ACHN (cell line): Measurements from ENCODE around the gene USP8.
"Not testable (repeated sequence)": the region's sequence is repeated elsewhere in the genome, so short reads cannot be mapped to it uniquely, and the experiment has no call there.

ENCODE experiments used
- DNase-seq: peaks from one replicate; pipeline ENCODE4 v3.0.0-alpha.2; 2015
- in situ Hi-C: cut with HindIII; loops from 2 replicates; pipeline ENCODE4 v1.10.0; 2017; ENCODE audit warnings: low sequenced_read_pairs, low pct_ligation_motif_present, low pct_unique_long_range_greater_than_20kb

USP8 gene

DNA sequence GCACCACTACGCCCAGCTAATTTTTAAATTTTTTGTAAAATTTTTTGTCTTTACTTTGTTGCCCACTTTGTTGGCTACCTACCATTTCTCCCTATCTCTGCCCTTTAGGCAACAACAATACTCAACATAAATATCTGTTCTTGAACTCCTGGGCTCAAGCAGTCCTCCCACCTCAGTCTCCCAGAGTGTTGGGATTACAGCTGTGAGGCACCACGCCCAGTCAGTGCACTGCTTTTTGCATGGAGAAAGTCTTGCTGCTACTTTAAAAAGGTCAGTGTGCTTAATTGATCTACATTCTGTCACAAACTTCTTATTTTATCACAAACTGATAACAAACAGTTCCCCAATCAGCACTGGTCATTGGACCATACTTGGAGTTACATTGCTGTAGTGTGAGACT lies 8.0 kb downstream of the USP8 start:
- DNase-seq: no peak
- in situ Hi-C loops: no loop called here

DNA sequence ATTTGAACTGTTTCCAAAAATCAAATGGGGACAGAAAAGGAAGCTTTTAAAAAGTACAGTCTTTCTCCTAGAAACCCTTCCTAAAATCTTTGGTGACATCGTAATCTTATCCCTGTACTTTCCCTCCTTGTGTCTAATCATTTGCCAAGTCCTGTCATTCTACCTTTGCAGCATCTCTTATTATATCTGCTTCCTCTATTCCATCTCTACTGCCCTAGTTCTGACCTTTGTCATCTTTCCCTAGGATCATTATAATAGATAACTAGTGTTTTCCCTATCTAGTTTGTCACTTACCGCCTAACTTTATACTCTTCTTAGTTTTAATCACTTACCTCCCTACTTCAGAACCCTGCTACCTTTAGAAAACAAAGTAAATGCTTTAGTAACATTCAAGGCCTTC lies 11.6 kb downstream of the USP8 start:
- in situ Hi-C loops: no loop called here
- no peak for DNase-seq

- in situ Hi-C loops: no loop called here
- DNase-seq: no peak
Measured at GRCh38 chr15:50438251-50438650, 14.0 kb downstream of the USP8 start.

GRCh38 chr15:50440932-50441331 lies 16.7 kb downstream of the USP8 start:
- in situ Hi-C loops: no loop called here

DNA sequence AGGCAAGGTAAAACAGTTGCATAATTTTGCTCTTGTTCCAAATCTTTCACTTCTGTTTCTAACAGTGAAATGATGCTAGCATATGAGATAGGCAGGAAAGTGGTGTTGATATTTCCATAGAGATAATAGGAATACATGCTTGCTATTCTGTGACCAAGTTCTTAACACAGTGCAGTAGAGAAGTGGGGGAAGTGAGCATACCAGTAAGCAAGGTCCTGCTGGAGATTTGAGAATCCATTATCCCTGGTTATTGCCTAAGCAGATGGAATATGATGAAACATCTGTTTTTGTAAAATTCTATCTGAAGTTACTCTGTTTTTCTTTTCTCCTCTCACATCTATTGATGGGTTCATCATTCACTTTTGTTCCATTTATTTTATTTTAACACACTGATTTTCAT lies 28.7 kb downstream of the USP8 start:
- in situ Hi-C loops: no loop called here
- no peak for DNase-seq

More at GRCh38 chr15:50440932-50441331, 16.7 kb downstream of the USP8 start:
- DNase-seq: no peak

DNA sequence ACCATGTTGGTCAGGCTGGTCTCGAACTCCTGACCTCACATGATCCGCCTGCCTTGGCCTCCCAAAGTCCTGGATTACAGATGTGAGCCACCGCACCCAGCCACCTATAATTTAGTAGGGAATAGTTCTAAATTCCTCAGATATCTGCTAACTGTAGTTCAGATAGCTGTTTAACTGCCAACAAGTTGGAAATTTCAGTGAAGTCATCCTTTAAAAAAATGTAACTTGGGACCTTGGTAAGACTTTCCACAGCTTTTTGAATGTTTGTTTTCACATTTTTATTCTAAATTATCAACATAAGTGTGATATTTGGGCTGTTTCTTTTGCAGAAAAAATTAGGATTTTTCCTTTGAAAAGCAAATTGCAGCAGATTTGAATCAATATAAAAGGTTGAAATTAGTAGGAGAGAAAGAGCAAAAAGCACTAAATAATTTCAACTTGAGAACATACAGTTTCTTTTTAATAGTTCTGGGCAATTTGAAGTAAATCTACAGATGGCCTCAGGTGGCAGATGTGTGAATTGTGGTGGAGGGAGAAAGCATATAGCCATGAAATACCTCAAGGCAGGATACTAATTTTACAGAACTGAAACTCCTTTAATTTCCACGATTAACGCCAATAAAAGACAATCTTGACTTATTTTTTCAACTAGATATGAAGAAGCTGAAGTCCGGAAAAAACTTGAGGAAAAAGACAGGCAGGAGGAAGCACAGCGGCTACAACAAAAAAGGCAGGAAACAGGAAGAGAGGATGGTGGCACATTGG lies 34.3 kb downstream of the USP8 start:
- in situ Hi-C loops: no loop called here
- no peak for DNase-seq

GRCh38 chr15:50463423-50464358 lies 39.5 kb downstream of the USP8 start:
- in situ Hi-C loops: no loop called here

GRCh38 chr15:50471072-50471471 lies 46.9 kb downstream of the USP8 start:
- DNase-seq: no peak
- in situ Hi-C loops: no loop called here

More at GRCh38 chr15:50463423-50464358, 39.5 kb downstream of the USP8 start:
- DNase-seq: no peak

DNA sequence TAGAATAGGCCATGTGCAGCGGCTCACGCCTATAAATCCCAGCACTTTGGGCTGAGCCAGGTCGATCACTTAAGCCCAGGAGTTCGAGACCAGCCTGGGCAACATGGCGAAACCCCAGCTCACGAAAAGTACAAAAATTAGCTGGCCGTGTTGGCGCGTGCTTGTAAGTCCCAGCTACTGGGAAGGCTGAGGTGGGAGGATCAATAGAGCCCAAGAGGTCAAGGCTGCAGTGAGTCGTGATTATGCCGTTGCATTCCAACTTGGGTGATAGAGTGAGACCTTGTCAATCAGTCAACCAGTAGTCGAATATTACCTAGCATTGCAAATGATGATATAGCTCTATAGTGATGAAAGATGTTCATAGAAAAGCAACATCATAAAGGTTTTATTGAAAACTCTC lies 51.9 kb downstream of the USP8 start:
- peak; percentile 38 for DNase-seq
- in situ Hi-C loops: no loop called here

GRCh38 chr15:50484781-50485180 lies 60.6 kb downstream of the USP8 start:
- in situ Hi-C loops: no loop called here
- no peak for DNase-seq

DNA sequence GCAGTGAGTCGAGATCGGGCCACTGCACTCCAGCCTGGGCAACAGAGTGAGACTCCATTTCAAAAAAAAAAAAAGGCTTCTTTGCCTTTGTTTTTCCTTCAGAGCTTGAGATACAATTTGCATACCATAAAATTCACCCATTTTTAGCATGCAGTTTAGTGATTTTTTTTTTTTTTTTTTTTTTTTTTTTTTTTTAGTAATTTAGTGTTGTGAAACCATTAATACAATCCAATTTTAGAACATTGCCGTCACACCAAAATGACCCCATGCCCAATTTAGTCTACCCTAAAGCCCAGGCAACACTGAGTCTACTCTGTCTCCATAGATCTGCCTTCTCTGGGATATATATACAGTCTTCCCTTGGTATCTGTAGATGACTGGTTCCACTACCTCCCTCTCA lies 61.2 kb downstream of the USP8 start:
- in situ Hi-C loops: no loop called here
- DNase-seq: no peak

DNA sequence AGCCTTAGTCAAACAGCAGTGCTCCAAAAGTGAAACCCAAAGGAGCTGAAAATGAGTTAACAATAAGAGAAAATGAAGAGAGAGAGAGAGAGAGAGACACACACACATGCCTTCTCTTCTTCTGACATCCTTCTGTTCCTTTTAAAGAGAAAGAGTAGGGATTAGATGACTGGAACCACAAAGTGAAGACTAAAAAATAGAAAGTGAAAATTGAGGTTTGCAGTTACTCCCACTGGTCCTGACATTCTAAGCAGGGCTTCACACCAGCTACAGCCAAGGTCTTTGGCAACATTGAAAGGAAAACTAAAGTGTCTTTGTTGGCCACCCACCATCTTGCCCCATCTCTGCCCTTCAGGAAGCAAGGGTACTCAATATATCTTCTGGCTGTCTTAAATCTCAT lies 63.1 kb downstream of the USP8 start:
- DNase-seq: no peak
- in situ Hi-C loops: no loop called here

DNA sequence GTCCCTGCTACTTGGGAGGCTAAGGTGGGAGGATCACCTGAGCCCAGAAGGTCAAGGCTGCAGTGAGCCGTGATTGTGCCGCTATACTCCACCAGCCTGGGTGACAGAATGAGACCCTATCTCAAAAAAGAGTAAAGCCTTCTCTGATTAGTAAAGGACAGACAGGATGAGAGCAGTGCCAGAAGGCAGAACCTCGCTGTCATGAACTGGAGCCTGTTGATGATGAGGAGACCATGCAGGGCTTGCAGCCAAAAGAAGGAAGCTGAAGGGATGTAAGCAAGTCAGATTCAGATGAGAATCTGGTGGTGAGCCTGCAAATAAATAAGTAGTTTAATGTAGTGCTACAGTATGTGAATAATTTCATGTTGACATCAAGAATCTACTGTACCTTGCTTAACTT lies 69.4 kb downstream of the USP8 start:
- in situ Hi-C loops: no loop called here
- no peak for DNase-seq

GRCh38 chr15:50494547-50494946 lies 70.3 kb downstream of the USP8 start:
- DNase-seq, in situ Hi-C loops: not testable (repeated sequence)

DNA sequence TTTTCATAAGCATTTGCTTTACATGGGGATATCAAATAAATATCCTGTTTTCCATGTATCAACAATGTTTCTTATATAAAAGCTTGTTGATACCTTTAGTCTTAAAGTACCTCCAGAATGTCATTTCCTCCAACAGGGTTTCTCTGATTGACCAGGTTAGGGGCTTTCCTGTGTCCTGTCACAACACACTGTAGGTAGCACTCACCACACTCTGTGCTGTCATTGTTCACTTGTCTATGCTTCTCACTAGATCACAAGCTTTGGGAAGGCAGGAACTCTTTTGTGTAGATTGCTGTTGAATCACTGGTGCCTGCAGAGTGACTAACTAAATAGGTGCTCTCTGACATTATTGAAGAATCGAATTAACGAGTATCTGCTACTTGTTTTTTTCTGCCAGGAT lies 72.5 kb downstream of the USP8 start:
- in situ Hi-C loops: no loop called here

GRCh38 chr15:50500352-50500751 lies 76.1 kb downstream of the USP8 start:
- in situ Hi-C loops: no loop called here
- no peak for DNase-seq

More for the DNA sequence above, 72.5 kb downstream of the USP8 start:
- DNase-seq: no peak

- no peak for DNase-seq
- in situ Hi-C loops: no loop called here
Measured at GRCh38 chr15:50501815-50502214, 77.6 kb downstream of the USP8 start.

GRCh38 chr15:50503144-50503543 lies 78.9 kb downstream of the USP8 start:
- in situ Hi-C loops: no loop called here
- DNase-seq: no peak

- DNase-seq: peak; percentile 5
- in situ Hi-C loops: not testable (repeated sequence)
Measured at GRCh38 chr15:50505656-50506055, 81.5 kb downstream of the USP8 start.

GRCh38 chr15:50506121-50506520 lies 81.9 kb downstream of the USP8 start:
- peak; percentile 57 for DNase-seq
- in situ Hi-C loops: no loop called here
